OCI-LY7 (cell line): Measurements from ENCODE around the gene AZGP1.

Source experiments
- EZH2phosphoT487 ChIP-seq: fragments of 200-600 bp; sonication (generic); IDR thresholded peaks from 2 replicates; pipeline ENCODE4 v1.6.1; 2018; ENCODE audit warnings: low read depth, borderline replicate concordance, mild to moderate bottlenecking, mixed run types, antibody characterized with exemption, low read length, moderate library complexity, mixed read lengths
- TF ChIP-seq, protein P1 (sequence below): fragments of 200-600 bp; sonication (generic); conservative IDR thresholded peaks from 2 replicates; pipeline ENCODE4 v1.5.1; 2014; ENCODE audit warnings: mild to moderate bottlenecking, antibody characterized with exemption, low read length, moderate library complexity, mixed read lengths

DNA sequence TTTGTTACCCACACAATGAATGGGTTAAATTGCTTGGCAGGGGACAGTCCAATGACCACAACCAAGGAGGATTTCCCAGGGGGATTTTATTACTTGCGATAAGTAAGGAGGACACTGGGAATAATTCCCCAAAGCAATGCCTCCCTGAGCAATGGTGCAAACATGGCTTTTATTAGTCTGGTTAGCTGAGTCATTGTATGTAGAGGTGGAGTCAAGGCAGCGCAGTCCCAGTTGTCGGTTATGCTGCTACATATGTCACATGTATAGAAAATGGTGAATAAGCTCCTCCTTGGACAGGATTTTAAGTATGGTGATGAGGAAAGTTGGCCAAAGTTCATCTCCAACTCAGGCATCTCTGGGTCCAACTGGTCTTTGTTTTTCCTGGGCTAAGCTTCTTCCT lies 52.6 kb downstream of the AZGP1 start:
- TF ChIP-seq, protein P1, sequence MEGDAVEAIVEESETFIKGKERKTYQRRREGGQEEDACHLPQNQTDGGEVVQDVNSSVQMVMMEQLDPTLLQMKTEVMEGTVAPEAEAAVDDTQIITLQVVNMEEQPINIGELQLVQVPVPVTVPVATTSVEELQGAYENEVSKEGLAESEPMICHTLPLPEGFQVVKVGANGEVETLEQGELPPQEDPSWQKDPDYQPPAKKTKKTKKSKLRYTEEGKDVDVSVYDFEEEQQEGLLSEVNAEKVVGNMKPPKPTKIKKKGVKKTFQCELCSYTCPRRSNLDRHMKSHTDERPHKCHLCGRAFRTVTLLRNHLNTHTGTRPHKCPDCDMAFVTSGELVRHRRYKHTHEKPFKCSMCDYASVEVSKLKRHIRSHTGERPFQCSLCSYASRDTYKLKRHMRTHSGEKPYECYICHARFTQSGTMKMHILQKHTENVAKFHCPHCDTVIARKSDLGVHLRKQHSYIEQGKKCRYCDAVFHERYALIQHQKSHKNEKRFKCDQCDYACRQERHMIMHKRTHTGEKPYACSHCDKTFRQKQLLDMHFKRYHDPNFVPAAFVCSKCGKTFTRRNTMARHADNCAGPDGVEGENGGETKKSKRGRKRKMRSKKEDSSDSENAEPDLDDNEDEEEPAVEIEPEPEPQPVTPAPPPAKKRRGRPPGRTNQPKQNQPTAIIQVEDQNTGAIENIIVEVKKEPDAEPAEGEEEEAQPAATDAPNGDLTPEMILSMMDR = no peak
- TF ChIP-seq EZH2phosphoT487 = no peak
